CD4-positive, alpha-beta T cell treated with Interferon alpha-2 for 1 hour (primary cell): Measurements from ENCODE around the gene SETDB1.

Experiments
- DNase-seq, 2 donors: peaks; one replicate each; pipeline ENCODE4 v3.0.0-alpha.2; 2020 to 2022

SETDB1 gene

DNA sequence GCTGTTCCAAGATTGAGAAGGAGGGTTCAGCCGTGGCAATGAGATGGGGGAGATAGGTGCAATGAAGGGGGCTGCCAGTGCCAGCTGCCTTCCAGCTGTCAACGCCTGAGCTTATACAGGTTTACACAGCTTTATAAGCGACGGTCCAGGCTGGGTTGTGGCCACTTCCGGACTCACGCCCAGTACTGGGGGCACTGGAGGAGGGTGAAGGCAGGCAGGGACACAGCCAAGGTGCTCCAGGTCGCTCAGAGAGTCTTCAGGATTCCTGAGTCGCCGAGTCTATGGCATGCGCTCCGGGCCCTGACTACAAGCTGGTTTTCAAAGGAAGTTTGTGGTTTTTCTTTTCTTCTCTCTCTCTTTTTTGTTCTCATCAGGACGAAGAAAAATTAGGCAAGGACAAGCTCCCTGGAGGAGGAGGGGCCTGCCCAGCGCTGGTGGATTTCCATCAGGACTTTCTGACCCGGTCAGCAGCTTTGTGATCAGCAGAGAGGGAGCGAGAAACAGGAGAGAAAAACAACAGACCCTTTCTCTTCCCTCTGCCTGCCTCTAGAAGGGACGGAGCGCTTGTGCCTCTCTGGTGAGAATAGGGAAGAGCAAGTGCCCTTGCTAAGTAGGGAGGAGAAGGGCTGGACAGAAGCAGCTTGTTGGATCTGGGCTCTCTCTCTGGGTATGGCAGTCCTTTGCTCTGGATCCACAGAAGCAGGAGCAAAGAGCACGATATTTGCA, 80.3 kb downstream of the SETDB1 start, which contains the start of gene MINDY1:
Gene MINDY1 (minus strand): TSS at position 576 of the 726 bp plus-strand sequence. CDS start 4,285 bp downstream, outside the sequence.
- DNase-seq: peak; percentile 45 to 49

DNA sequence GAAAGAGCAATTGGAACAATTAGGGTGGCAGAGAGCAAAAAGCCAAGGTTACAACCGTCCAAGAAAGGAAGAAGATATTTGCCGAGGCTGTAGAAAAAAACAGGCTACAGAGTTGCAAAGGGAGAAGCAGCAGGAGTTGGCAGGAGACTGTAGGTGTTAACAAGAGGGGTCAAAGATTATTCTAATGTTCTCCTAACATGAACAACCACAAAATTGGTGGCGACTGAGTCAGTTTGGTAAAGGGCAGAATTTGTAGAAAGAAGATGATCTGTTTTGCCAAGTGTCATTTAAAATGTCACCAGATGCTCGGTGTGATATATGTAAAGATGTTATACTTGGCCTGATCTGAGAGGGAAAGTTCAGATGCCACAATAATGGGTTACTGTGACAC, 81.7 kb downstream of the SETDB1 start:
- no peak for DNase-seq

DNA sequence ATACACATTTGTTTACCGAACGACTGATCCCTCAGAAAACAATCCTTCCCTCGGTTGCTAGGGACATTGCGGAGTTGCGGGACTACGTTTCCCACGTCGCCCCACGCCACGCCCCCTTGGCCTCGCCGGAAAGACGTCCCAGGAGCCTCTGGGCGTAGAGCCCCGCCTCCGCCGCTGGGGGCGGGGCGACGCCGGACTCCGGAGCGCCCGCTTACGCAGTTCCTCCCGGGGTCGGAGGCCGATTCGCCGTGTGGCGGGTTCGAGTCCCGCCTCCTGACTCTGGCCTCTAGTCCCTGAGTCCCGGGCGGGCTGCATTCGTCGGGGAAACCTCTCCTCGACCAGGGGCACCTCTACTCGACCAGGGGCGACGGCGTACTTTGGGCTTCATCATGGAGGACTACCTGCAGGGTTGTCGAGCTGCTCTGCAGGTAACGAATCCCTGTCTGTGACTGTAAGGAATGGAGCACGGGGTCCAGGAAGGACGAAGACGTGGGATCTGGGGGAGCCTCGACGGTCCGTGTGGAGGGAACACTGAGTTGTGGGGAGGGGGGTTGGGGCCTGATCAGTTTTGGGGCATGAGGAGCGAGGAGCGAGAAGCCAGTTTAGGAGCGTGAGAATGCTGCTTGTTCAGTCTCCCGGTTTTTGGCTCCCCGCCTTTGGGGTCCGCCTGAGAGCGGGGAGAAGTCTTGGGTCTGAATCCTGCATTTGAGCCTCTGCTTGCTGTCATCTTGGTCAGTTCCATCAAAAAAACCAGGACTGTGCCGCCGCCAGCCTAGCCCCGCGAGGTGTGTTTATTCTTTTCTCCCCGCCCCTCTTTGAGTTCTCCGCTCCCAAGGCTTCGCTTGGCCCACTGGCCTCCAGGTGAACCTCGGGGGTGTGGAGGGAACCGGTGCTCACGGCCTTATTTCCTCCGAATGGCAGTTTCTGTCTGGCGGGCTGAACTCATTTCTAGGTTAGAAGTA, 82.4 kb downstream of the SETDB1 start, which contains the start of gene PRUNE1:
Gene PRUNE1 (plus strand): TSS at position 206 of the 962 bp plus-strand sequence. CDS start 184 bp downstream, at position 390.
- peak; percentile 98 for DNase-seq

DNA sequence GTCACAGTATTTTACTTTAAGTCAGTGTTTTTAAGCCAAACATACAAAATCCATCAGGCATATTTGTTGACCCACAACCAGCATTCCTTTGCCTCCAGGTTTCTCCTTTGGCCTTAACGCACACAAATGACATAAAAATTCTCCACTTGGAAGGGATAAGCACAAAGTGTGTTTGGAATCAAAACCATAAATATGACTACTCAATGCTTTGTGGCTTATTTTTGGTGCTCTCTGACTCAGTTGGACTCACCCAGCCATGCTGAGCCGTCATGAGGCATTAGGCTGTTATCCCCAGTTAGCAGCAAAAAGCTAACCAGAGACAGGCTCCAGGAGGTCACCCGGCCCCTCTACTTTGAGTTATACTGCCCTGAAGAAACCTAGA, 83.0 kb downstream of the SETDB1 start:
- DNase-seq: no peak

DNA sequence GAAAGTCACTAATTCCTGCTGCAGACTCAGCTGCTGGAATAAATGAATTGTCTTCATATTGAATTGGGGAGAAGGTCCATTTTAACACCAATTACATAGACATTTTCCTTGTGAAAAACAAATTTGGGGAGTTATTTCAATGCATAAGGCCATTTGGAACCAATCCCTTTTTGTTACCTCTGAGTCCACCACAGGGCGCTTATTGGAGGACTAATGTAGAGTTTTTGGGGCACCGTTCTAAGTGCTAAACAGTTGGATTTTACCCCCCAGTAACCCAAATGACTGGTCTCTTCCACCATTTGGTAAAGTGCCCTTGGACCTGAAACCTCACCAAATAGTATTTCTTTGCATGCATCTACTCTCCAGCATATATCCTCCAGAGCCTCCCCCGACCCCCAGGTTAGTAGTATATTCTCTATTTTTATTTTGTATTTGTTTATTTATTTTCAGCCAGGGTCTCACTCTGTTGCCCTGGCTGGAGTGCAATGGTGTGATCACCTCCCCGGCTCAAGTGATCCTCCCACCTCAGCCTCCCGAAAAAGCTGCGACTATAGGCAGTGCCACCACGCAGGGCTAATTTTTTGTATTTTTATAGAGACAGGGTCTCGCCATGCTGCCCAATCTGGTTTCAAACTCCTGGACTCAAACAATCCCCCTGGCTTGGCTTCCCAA, 83.6 kb downstream of the SETDB1 start:
- no peak for DNase-seq

DNA sequence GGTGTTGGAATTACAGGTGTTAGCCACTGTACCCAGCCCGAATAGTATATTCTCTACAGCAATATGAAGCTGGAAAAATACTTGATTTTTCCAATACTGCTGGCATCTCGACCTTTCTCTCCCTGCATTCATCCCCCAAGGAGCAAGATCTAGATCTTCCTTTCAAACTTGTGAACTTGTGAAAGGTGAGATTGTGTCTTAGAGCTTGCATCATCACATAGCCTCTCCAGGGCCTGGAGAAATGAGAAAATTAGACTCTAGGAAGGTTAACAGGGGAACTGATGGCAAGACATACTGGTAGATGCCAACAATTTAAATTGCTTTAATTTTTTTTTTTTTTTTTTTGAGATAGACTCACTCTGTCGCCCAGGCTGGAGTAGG, 84.2 kb downstream of the SETDB1 start:
- no peak for DNase-seq

DNA sequence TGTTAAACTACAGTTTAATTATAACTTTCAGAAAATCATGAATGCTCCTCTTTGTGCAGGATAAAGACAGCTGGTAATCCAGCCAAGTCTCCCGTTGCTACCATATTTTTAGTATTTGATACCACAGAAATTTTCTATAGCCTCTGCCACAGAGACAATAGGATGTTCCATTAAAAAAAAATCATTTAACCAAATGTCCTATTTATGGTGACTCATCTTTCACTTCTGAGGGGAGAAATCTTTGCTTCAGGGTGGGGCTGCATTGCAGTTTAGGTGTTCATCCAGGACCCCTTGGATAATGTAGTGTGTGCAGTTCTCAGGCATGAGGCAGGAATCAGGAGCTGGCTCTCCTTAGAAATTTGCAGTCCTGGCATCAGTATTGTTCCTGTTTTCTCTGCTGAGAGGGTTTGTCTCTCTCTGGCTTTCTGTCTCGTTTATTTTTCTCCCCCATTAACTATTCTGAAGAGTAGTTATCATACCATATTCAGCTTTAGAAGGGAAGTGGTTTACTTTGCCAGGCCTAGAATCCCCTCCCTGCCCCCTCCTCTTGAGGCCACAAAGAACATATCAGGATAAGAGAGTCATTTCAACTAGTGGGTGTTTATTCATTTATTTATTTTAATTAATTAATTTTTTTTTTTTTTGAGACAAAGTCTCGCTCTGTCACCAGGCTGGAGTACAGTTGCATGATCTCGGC, 85.1 kb downstream of the SETDB1 start:
- DNase-seq: no peak

DNA sequence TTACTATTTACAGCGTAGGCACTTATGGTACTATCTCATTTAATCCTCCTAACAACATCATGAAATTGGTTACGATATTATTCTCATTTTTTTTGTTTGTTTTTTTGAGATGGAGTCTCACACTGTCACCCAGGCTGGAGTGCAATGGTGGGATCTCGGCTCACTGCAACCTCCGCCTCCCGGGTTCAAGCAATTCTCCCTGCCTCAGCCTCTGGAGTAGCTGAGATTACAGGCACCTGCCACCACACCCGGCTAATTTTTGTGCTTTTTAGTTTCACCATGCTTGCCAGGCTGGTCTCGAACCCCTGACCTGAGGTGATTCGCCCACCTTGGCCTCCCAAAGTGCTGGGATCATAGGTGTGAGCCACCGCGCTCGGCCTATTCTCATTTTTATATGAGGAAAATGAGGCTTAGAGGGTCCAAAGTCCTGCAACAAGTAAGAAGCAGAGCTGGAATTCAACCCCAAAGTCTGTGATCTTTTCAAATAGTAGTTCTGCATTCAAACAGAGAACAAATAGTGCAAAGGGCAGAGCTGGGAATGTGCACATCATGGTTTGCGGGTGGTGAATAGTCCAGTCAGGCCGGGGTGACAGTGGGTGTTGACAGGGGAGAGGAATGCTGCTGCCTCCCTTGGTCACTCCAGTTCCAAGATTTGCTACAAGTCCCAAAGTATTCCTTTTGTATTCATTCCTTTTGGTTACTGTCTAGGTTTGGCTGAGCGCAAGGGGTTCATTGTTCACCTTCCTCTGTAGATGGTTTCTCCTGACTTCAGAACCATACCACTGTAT, 86.7 kb downstream of the SETDB1 start:
- no peak for DNase-seq

DNA sequence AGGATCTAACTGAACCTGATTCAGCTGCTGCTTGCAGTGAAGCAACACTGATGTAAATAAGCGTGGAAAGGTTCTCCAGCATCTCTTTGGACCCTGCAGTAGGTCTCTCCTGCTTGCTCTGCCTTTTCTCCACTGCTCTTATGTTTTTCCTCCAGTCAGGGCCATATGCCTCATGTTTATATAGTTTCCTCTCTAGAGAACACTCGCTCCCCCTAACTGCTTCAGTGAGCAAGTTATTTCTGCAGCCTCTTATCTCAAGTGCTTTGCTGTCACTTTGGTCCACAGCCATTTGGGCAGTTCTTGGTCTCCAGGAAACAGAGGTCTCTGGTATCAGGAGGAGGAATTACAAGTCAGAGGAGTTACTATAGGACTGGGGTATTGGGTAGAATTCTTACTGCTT, 87.4 kb downstream of the SETDB1 start:
- no peak for DNase-seq
